Measurements from ENCODE around the gene SLC2A4.

SLC2A4 gene

GRCh38 chr17:7314719-7315569 is 33.4 kb downstream of the SLC2A4 start, which contains the start of gene GPS2:
GPS2 (minus strand) TSS chr17:7315360; CDS start chr17:7315052, 308 bp downstream.
- peak; percentile 93 for DNase-seq (ENCODE audit: low spot score)
- Histone ChIP-seq H3K4me3 (peak within 1 kb of the TSS; percentile 81), H3K27ac (peak within 1 kb of the TSS; percentile 95 to 97)
- no peak for TF ChIP-seq CTCF (IDR thresholded peaks at IDR 0.05)

- Histone ChIP-seq H3K4me3 (peak overlapping the region; percentile 81), H3K27ac (peak overlapping the region; percentile 95 to 97)
- peak; percentile 73 for DNase-seq (ENCODE audit: low spot score)
- no peak for TF ChIP-seq CTCF (IDR thresholded peaks at IDR 0.05)
These were observed 34.2 kb downstream of the SLC2A4 start for GRCh38 chr17:7315570-7316235.

- no peak overlapping the region for H3K27ac ChIP-seq
- no peak overlapping the region for H3K4me3 ChIP-seq
- peak; percentile 71 for DNase-seq (ENCODE audit: low spot score)
- TF ChIP-seq CTCF (IDR thresholded peaks at IDR 0.05) = no peak
These were observed 35.8 kb downstream of the SLC2A4 start for GRCh38 chr17:7317161-7317803.

GRCh38 chr17:7318121-7318860 is 36.8 kb downstream of the SLC2A4 start:
- no peak for DNase-seq (ENCODE audit: low spot score)
- no peak for TF ChIP-seq CTCF (IDR thresholded peaks at IDR 0.05)
- no peak overlapping the region for H3K4me3 ChIP-seq
- H3K27ac ChIP-seq = no peak overlapping the region

- Histone ChIP-seq H3K4me3 (no peak overlapping the region), H3K27ac (no peak overlapping the region)
- no peak for DNase-seq (ENCODE audit: low spot score)
- TF ChIP-seq CTCF (IDR thresholded peaks at IDR 0.05) = no peak
These were observed 39.9 kb downstream of the SLC2A4 start for GRCh38 chr17:7321466-7321865.

- H3K27ac ChIP-seq = no peak overlapping the region
- H3K4me3 ChIP-seq = no peak overlapping the region
- DNase-seq (ENCODE audit: low spot score) = no peak
- no peak for TF ChIP-seq CTCF (IDR thresholded peaks at IDR 0.05)
These were observed 41.1 kb downstream of the SLC2A4 start for GRCh38 chr17:7322520-7323194.
